ENCODE data around the gene NUDT17.

The NUDT17 gene

GRCh38 chr1:145849356-145850160, 4.1 kb downstream of the NUDT17 start:
- TF ChIP-seq CTCF (IDR thresholded peaks at IDR 0.05; ENCODE audit: borderline replicate concordance, extremely low read depth, low read length, poor library complexity, severe bottlenecking): peak; percentile 49
- no peak for TF ChIP-seq EZH2 (IDR thresholded peaks at IDR 0.05; ENCODE audit: borderline replicate concordance, low read depth, low read length, severe bottlenecking)
- Histone ChIP-seq H3K27me3 (ENCODE audit: insufficient read depth, low read length, poor library complexity) (no peaks in the 10 kb centered on the region), H3K27ac (ENCODE audit: low read length) (no peak overlapping the region), H3K79me2 (ENCODE audit: insufficient read depth, low read length) (no peaks in the 10 kb centered on the region), H4K20me1 (ENCODE audit: insufficient read depth, low read length) (no peaks in the 10 kb centered on the region), H2AFZ (ENCODE audit: low read depth, low read length) (no peak overlapping the region), H3K4me3 (ENCODE audit: low read depth in 1 of 2, low read length in 2 of 2) (no peak overlapping the region), H3K9ac (ENCODE audit: low read depth, low read length) (no peak overlapping the region), H3K4me2 (ENCODE audit: insufficient read depth, low read length) (no peak overlapping the region), H3K9me3 (ENCODE audit: insufficient read depth, low read length, severe bottlenecking) (no peaks in the 10 kb centered on the region), H3K4me1 (ENCODE audit: insufficient read depth, low read length) (peaks cover 19% of the 10 kb centered on the region), H3K36me3 (ENCODE audit: insufficient read depth, low read length) (peaks cover 58% of the 10 kb centered on the region)
- ATAC-seq (ENCODE audit: insufficient read depth, low read depth): no peak
- no peak for DNase-seq

GRCh38 chr1:145855426-145855948, 10.1 kb downstream of the NUDT17 start:
- TF ChIP-seq CTCF (IDR thresholded peaks at IDR 0.05; ENCODE audit: borderline replicate concordance, extremely low read depth, low read length, poor library complexity, severe bottlenecking): no peak
- TF ChIP-seq EZH2 (IDR thresholded peaks at IDR 0.05; ENCODE audit: borderline replicate concordance, low read depth, low read length, severe bottlenecking): no peak
- H3K27me3 ChIP-seq (ENCODE audit: insufficient read depth, low read length, poor library complexity): no peaks in the 10 kb centered on the region
- H3K4me2 ChIP-seq (ENCODE audit: insufficient read depth, low read length): no peak overlapping the region
- peaks cover 18% of the 10 kb centered on the region for H3K4me1 ChIP-seq (ENCODE audit: insufficient read depth, low read length)
- ATAC-seq (ENCODE audit: insufficient read depth, low read depth) (no peak), DNase-seq (no peak)
- no peak overlapping the region for H3K4me3 ChIP-seq (ENCODE audit: low read depth in 1 of 2, low read length in 2 of 2)
- H3K27ac ChIP-seq (ENCODE audit: low read length): no peak overlapping the region
- H3K79me2 ChIP-seq (ENCODE audit: insufficient read depth, low read length): peaks cover 7% of the 10 kb centered on the region
- no peaks in the 10 kb centered on the region for H3K9me3 ChIP-seq (ENCODE audit: insufficient read depth, low read length, severe bottlenecking)
- H3K9ac ChIP-seq (ENCODE audit: low read depth, low read length): no peak overlapping the region
- H3K36me3 ChIP-seq (ENCODE audit: insufficient read depth, low read length): peaks cover 51% of the 10 kb centered on the region
- H2AFZ ChIP-seq (ENCODE audit: low read depth, low read length): no peak overlapping the region
- no peaks in the 10 kb centered on the region; the same call in 1 of the 2 replicates for H4K20me1 ChIP-seq (ENCODE audit: insufficient read depth, low read length)

- peaks cover 38% of the 10 kb centered on the region for H3K36me3 ChIP-seq (ENCODE audit: insufficient read depth, low read length)
- H3K79me2 ChIP-seq (ENCODE audit: insufficient read depth, low read length): peaks cover 7% of the 10 kb centered on the region
- H4K20me1 ChIP-seq (ENCODE audit: insufficient read depth, low read length): no peaks in the 10 kb centered on the region; the same call in 1 of the 2 replicates
- H3K27ac ChIP-seq (ENCODE audit: low read length): no peak overlapping the region
- no peaks in the 10 kb centered on the region for H3K27me3 ChIP-seq (ENCODE audit: insufficient read depth, low read length, poor library complexity)
- no peak for TF ChIP-seq EZH2 (IDR thresholded peaks at IDR 0.05; ENCODE audit: borderline replicate concordance, low read depth, low read length, severe bottlenecking)
- TF ChIP-seq CTCF (IDR thresholded peaks at IDR 0.05; ENCODE audit: borderline replicate concordance, extremely low read depth, low read length, poor library complexity, severe bottlenecking): no peak
- peaks cover 18% of the 10 kb centered on the region for H3K4me1 ChIP-seq (ENCODE audit: insufficient read depth, low read length)
- no peaks in the 10 kb centered on the region for H3K9me3 ChIP-seq (ENCODE audit: insufficient read depth, low read length, severe bottlenecking)
- H3K4me2 ChIP-seq (ENCODE audit: insufficient read depth, low read length): peak overlapping the region; percentile 79; the same call in 1 of the 2 replicates
- no peak overlapping the region for H2AFZ ChIP-seq (ENCODE audit: low read depth, low read length)
- no peak overlapping the region for H3K4me3 ChIP-seq (ENCODE audit: low read depth in 1 of 2, low read length in 2 of 2)
- ATAC-seq (ENCODE audit: insufficient read depth, low read depth) (no peak), DNase-seq (no peak)
- H3K9ac ChIP-seq (ENCODE audit: low read depth, low read length): no peak overlapping the region
These were observed 11.7 kb downstream of the NUDT17 start for GRCh38 chr1:145857170-145857569.

Data from DND-41 (cell line).